ENCODE data around the gene SLC17A3.

- TF ChIP-seq EGR1 (IDR thresholded peaks at IDR 0.05; ENCODE audit: low read depth), result no peak
- no peak for TF ChIP-seq EZH2phosphoT487 (IDR thresholded peaks at IDR 0.05; ENCODE audit: borderline replicate concordance)
- TF ChIP-seq RAD21 (IDR thresholded peaks at IDR 0.05; ENCODE audit: low read depth), result no peak
- no peak for TF ChIP-seq SP1 (IDR thresholded peaks at IDR 0.05; ENCODE audit: low read depth)
- no peak for TF ChIP-seq CTCF (IDR thresholded peaks at IDR 0.05 in 2 of 3, conservative IDR thresholded peaks at IDR 0.05 in 1 of 3; ENCODE audit: borderline replicate concordance in 1 of 3, insufficient read depth in 1 of 3, low read depth in 2 of 3, low read length in 2 of 3)
Measured at GRCh38 chr6:25874822-25875562, 949 bp upstream of the SLC17A3 start.
